AG04449 (cell line): ENCODE data around the gene PADI3.
A peak's percentile ranks its signal among the peaks of the same experiment; 100 is the strongest.

Experiments used
- CTCF ChIA-PET: fragments of 350-600 bp; formaldehyde crosslinking; extraction: SDS; loops from one replicate; lab custom pipeline; 2021; ENCODE audit warnings: antibody characterized with exemption; lab: Yijun Ruan, JAX
- POLR2A ChIA-PET: fragments of 400-600, 350-600 bp; formaldehyde crosslinking; extraction: SDS; loops from one replicate; lab custom pipeline; 2020; ENCODE audit warnings: antibody characterized with exemption, inconsistent platforms; lab: Yijun Ruan, JAX
- DNase-seq: peaks from one replicate; pipeline ENCODE4 v3.0.0-alpha.2; 2010; ENCODE audit warnings: low read depth, low spot score
- H3K4me3 ChIP-seq: 2 replicates; pipeline ENCODE4 v1.5.1; 2011; ENCODE audit warnings: low read depth, mild to moderate bottlenecking, control low read depth, low read length
- CTCF ChIP-seq: IDR thresholded peaks from one replicate; pipeline ENCODE4 v1.5.1; 2011; ENCODE audit warnings: mild to moderate bottlenecking, moderate library complexity, low read length, control low read depth, inconsistent platforms; ENCODE audit not compliant: insufficient read depth; ENCODE audit errors: missing control alignments

The PADI3 gene

GRCh38 chr1:17272646-17273045 is 23.7 kb downstream of the PADI3 start:
- H3K4me3 ChIP-seq = no peak overlapping the region
- DNase-seq = no peak
- TF ChIP-seq CTCF = no peak
- POLR2A ChIA-PET = no interaction called here
- CTCF ChIA-PET = interaction anchor here (0.8 to 6.7 kb wide), 5 partner anchors 9 to 147 kb away, joined by 3 to 100 read pairs (median 7); no protein-coding TSS in a partner anchor

- no peak for DNase-seq
- TF ChIP-seq CTCF = no peak
- H3K4me3 ChIP-seq = no peak overlapping the region
- ChIA-PET CTCF (interaction anchor here (0.8 to 6.7 kb wide), 18 partner anchors 8 to 160 kb away, joined by 3 to 100 read pairs (median 5); partner anchors contain the start of genes PADI3 and PADI4), POLR2A (no interaction called here)
These were observed 24.2 kb downstream of the PADI3 start for GRCh38 chr1:17273096-17273495.

GRCh38 chr1:17274186-17275170 is 25.6 kb downstream of the PADI3 start:
- ChIA-PET CTCF (interaction anchor here (0.6 to 6.7 kb wide), 25 partner anchors 10 to 214 kb away, joined by 3 to 100 read pairs (median 4); partner anchors contain the start of genes PADI3 and PADI4), POLR2A (no interaction called here)
- DNase-seq = no peak

GRCh38 chr1:17276568-17276967 is 27.7 kb downstream of the PADI3 start:
- H3K4me3 ChIP-seq = no peak overlapping the region
- no peak for DNase-seq
- no peak for TF ChIP-seq CTCF
- ChIA-PET CTCF (interaction anchor here (1.6 to 6.7 kb wide), 3 partner anchors 15 to 39 kb away, joined by 3 to 100 read pairs (median 10); no protein-coding TSS in a partner anchor), POLR2A (no interaction called here)

More at GRCh38 chr1:17274186-17275170, 25.6 kb downstream of the PADI3 start:
- peak; percentile 81 for TF ChIP-seq CTCF
- H3K4me3 ChIP-seq = no peak overlapping the region

GRCh38 chr1:17277511-17278159 is 28.7 kb downstream of the PADI3 start:
- no peak overlapping the region for H3K4me3 ChIP-seq
- ChIA-PET CTCF (interaction anchor here (1.0 to 6.7 kb wide), 5 partner anchors 16 to 151 kb away, joined by 3 to 100 read pairs (median 8); no protein-coding TSS in a partner anchor), POLR2A (no interaction called here)
- DNase-seq = no peak
- TF ChIP-seq CTCF = no peak
